ENCODE results near the gene IRX1.

IRX1 gene

DNA sequence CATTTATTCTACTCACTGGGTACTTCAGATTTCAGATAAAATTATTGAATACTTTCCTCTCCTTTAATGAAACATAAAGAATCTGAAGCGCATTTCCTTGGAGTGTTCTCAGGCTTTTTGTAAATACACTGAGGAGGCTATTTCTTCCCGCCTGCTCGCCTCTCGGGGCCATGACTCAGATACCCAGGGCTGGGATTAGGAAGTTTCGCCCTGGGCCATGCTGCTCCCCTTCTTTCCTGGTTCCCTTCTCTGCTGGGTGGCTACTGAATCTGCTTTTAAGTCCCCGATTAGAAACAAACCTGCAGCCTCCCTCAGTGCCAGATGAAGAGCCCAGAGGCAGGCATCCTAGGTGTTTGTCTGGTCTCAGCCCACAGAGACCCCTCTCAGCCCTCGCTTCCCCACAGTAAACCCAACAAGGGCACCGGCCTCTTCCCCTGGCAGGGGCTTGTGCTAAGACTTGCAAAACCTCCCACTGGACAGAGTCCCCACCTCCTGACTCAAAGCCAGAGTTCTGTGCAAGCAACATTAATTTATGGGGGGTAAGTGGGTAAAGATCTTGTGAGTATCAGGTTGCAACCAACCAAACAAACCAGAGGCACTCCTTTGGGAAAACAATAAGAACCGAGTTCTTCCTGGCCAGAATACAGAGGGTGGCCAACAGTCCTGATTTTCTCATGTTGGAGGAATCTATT lies 30.7 kb upstream of the IRX1 start:
- H3K9me3 ChIP-seq (ENCODE audit: insufficient read depth, low read depth, low read length) = peaks cover 7% of the 10 kb centered on the region; the same call in 1 of the 2 replicates
- no peaks in the 10 kb centered on the region for H3F3A ChIP-seq (ENCODE audit: low read depth)
- H3K36me3 ChIP-seq (ENCODE audit: insufficient read depth, low read length) = no peaks in the 10 kb centered on the region
- H3K9me2 ChIP-seq (replicated peaks; ENCODE audit: low read depth, low read length) = no peaks in the 10 kb centered on the region
- H3K27me3 ChIP-seq (ENCODE audit: insufficient read depth, low read length, poor library complexity, severe bottlenecking) = no peaks in the 10 kb centered on the region
- no peak for TF ChIP-seq EZH2phosphoT487 (IDR thresholded peaks at IDR 0.05; ENCODE audit: borderline replicate concordance)
- TF ChIP-seq, protein P1, sequence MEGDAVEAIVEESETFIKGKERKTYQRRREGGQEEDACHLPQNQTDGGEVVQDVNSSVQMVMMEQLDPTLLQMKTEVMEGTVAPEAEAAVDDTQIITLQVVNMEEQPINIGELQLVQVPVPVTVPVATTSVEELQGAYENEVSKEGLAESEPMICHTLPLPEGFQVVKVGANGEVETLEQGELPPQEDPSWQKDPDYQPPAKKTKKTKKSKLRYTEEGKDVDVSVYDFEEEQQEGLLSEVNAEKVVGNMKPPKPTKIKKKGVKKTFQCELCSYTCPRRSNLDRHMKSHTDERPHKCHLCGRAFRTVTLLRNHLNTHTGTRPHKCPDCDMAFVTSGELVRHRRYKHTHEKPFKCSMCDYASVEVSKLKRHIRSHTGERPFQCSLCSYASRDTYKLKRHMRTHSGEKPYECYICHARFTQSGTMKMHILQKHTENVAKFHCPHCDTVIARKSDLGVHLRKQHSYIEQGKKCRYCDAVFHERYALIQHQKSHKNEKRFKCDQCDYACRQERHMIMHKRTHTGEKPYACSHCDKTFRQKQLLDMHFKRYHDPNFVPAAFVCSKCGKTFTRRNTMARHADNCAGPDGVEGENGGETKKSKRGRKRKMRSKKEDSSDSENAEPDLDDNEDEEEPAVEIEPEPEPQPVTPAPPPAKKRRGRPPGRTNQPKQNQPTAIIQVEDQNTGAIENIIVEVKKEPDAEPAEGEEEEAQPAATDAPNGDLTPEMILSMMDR (conservative IDR thresholded peaks at IDR 0.05; ENCODE audit: low read length) = no peak
- no peaks in the 10 kb centered on the region for H3K79me2 ChIP-seq (ENCODE audit: insufficient read depth, low read length)
- H3K4me3 ChIP-seq (ENCODE audit: low read length, poor library complexity, severe bottlenecking) = no peak overlapping the region
- H4K20me1 ChIP-seq (ENCODE audit: insufficient read depth, low read length, poor library complexity, severe bottlenecking) = no peaks in the 10 kb centered on the region
- H3K4me1 ChIP-seq (ENCODE audit: insufficient read depth, low read length, poor library complexity, severe bottlenecking) = no peaks in the 10 kb centered on the region
- no peak overlapping the region for H3K4me2 ChIP-seq (ENCODE audit: low read depth, low read length, poor library complexity, severe bottlenecking)
- H3K9ac ChIP-seq (ENCODE audit: low read depth, low read length, poor library complexity, severe bottlenecking) = no peak overlapping the region
- H2AFZ ChIP-seq (ENCODE audit: low read length) = no peak overlapping the region

DNA sequence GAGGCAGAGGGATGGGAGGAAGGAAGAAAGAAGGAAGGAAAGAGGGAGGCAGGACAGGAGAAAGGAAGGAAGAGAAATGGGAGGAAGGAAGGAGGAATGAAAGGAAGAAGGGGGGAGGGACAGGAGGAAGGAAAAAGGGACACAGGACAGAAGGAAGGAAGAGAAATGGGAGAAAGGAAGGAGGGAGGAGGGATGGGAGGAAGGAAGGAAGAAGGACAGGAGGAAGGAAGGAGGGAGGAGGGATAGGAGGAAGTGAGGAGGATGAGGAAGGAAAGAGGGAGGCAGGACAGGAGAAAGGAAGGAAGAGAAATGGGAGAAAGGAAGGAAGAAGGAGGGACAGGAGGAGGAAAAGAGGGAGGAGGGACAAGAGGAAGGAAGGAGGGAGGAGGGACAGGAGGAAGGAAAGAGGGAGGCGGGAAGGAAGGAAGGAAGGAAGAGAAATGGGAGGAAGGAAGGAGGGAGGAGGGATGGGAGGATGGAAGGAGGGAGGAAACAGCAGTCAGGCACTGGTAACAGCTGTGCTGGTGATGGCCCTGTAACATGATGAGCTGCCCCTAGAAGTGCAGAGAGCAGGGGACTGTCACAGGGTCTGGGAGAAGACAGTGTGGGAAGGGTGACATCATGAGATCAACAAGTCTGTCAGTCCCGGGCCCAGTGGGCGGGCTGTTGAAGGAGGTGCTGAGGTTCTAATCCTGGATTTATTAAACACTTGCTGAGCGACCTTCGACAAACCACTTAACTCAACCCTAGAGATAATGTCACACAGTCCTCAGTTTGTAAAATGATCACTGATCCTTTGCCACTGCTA lies 10.7 kb upstream of the IRX1 start:
- TF ChIP-seq, protein P1 (conservative IDR thresholded peaks at IDR 0.05; ENCODE audit: low read length) = no peak
- no peak for TF ChIP-seq EZH2phosphoT487 (IDR thresholded peaks at IDR 0.05; ENCODE audit: borderline replicate concordance)
- Histone ChIP-seq H3K4me2 (ENCODE audit: low read depth, low read length, poor library complexity, severe bottlenecking) (no peak overlapping the region), H3K36me3 (ENCODE audit: insufficient read depth, low read length) (no peaks in the 10 kb centered on the region), H3K4me3 (ENCODE audit: low read length, poor library complexity, severe bottlenecking) (no peak overlapping the region), H2AFZ (ENCODE audit: low read length) (no peak overlapping the region), H3K27me3 (ENCODE audit: insufficient read depth, low read length, poor library complexity, severe bottlenecking) (no peaks in the 10 kb centered on the region), H3K4me1 (ENCODE audit: insufficient read depth, low read length, poor library complexity, severe bottlenecking) (no peaks in the 10 kb centered on the region), H3K9me3 (ENCODE audit: insufficient read depth, low read depth, low read length) (peaks cover 4% of the 10 kb centered on the region; the same call in 1 of the 2 replicates), H4K20me1 (ENCODE audit: insufficient read depth, low read length, poor library complexity, severe bottlenecking) (no peaks in the 10 kb centered on the region), H3K9ac (ENCODE audit: low read depth, low read length, poor library complexity, severe bottlenecking) (no peak overlapping the region), H3F3A (ENCODE audit: low read depth) (no peaks in the 10 kb centered on the region), H3K79me2 (ENCODE audit: insufficient read depth, low read length) (no peaks in the 10 kb centered on the region), H3K9me2 (replicated peaks; ENCODE audit: low read depth, low read length) (no peaks in the 10 kb centered on the region)

GRCh38 chr5:3590161-3590966 lies 5.3 kb upstream of the IRX1 start:
- no peak overlapping the region for H3K9ac ChIP-seq (ENCODE audit: low read depth, low read length, poor library complexity, severe bottlenecking)

More at GRCh38 chr5:3590161-3590966, 5.3 kb upstream of the IRX1 start:
- H2AFZ ChIP-seq (ENCODE audit: low read length) = no peak overlapping the region
- no peaks in the 10 kb centered on the region for H4K20me1 ChIP-seq (ENCODE audit: insufficient read depth, low read length, poor library complexity, severe bottlenecking)
- no peak overlapping the region for H3K4me3 ChIP-seq (ENCODE audit: low read length, poor library complexity, severe bottlenecking)
- H3K9me3 ChIP-seq (ENCODE audit: insufficient read depth, low read depth, low read length) = no peaks in the 10 kb centered on the region; the same call in 1 of the 2 replicates
- H3K79me2 ChIP-seq (ENCODE audit: insufficient read depth, low read length) = no peaks in the 10 kb centered on the region
- H3F3A ChIP-seq (ENCODE audit: low read depth) = no peaks in the 10 kb centered on the region
- no peak for TF ChIP-seq EZH2phosphoT487 (IDR thresholded peaks at IDR 0.05; ENCODE audit: borderline replicate concordance)
- H3K36me3 ChIP-seq (ENCODE audit: insufficient read depth, low read length) = no peaks in the 10 kb centered on the region
- H3K4me2 ChIP-seq (ENCODE audit: low read depth, low read length, poor library complexity, severe bottlenecking) = no peak overlapping the region
- H3K4me1 ChIP-seq (ENCODE audit: insufficient read depth, low read length, poor library complexity, severe bottlenecking) = no peaks in the 10 kb centered on the region
- no peaks in the 10 kb centered on the region for H3K9me2 ChIP-seq (replicated peaks; ENCODE audit: low read depth, low read length)
- H3K27me3 ChIP-seq (ENCODE audit: insufficient read depth, low read length, poor library complexity, severe bottlenecking) = no peaks in the 10 kb centered on the region

Measured in Loucy (cell line).